ENCODE measurements around the gene ADAMTS20.

DNA sequence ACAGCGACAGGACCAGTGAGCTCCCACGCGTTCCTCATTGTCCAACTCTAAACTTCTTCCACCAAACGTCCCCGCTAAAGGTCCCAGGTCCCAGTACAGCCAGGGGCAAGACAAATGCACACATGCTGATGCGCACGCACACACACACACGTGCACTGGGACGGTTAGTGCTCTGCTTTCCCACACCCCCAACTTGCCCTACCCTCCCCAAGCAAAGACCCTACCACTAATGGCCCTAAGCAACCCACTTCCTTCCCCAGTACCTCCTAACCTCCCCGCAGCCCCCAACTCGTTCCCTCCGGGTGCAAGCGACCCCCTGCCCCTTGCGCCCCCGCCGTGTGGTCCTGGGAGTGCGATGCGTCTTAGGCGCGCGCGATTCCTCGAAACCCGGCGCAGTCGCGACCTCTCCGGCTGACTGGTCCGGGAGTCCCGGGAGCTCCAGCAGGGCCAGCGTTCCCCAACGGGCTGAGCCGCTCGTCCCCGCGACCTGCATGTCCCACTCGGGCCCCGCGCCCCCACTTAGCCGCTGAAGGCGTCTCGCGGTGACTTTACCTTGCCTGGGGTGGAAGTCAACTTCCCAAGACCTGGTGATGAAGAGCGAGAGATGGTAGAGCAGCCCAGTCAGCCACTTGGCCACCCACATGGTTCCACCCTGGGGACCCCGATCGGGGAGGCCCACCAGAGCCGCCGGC, 578 bp downstream of the ADAMTS20 start:
- TF ChIP-seq, protein P1, sequence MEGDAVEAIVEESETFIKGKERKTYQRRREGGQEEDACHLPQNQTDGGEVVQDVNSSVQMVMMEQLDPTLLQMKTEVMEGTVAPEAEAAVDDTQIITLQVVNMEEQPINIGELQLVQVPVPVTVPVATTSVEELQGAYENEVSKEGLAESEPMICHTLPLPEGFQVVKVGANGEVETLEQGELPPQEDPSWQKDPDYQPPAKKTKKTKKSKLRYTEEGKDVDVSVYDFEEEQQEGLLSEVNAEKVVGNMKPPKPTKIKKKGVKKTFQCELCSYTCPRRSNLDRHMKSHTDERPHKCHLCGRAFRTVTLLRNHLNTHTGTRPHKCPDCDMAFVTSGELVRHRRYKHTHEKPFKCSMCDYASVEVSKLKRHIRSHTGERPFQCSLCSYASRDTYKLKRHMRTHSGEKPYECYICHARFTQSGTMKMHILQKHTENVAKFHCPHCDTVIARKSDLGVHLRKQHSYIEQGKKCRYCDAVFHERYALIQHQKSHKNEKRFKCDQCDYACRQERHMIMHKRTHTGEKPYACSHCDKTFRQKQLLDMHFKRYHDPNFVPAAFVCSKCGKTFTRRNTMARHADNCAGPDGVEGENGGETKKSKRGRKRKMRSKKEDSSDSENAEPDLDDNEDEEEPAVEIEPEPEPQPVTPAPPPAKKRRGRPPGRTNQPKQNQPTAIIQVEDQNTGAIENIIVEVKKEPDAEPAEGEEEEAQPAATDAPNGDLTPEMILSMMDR (IDR thresholded peaks at IDR 0.05; ENCODE audit: low read depth, low read length), result no peak
- no peak for TF ChIP-seq MYC (IDR thresholded peaks at IDR 0.05; ENCODE audit: low read depth, low read length)
- TF ChIP-seq, protein P2, sequence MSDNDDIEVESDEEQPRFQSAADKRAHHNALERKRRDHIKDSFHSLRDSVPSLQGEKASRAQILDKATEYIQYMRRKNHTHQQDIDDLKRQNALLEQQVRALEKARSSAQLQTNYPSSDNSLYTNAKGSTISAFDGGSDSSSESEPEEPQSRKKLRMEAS (IDR thresholded peaks at IDR 0.05; ENCODE audit: low read depth, low read length), result no peak
- no peak for TF ChIP-seq POLR2A (IDR thresholded peaks at IDR 0.05; ENCODE audit: extremely low read depth, insufficient read length)
